Thymus (tissue), 11 donors: ENCODE data around the gene MFRP. TPM values are rescaled to one million over a fixed set of nuclear protein-coding genes. Genes with fewer than 3 reads are reported as not detected.

Source experiments
- DNase-seq, 9 donors: peaks; one replicate each; pipeline ENCODE4 v3.0.0-alpha.2; 2013; ENCODE audit warnings: low spot score in 9 of 9, low read depth in 6 of 9, missing footprints in 1 of 9
- H3K27ac ChIP-seq, 2 donors: one replicate each; pipeline ENCODE4 v1.5.1; 2013; ENCODE audit warnings: control low read depth in 1 of 2, low read depth in 1 of 2, low read length in 1 of 2, mild to moderate bottlenecking in 1 of 2, moderate library complexity in 1 of 2
- H3K27me3 ChIP-seq, 2 donors: one replicate each; pipeline ENCODE4 v1.5.1; 2013; ENCODE audit warnings: low read length in 1 of 2; ENCODE audit not compliant: control insufficient read depth in 2 of 2, insufficient read depth in 1 of 2
- H3K36me3 ChIP-seq, 2 donors: one replicate each; pipeline ENCODE4 v1.5.1; 2013; ENCODE audit warnings: low read length in 1 of 2, mild to moderate bottlenecking in 1 of 2, moderate library complexity in 1 of 2; ENCODE audit not compliant: control insufficient read depth in 2 of 2, insufficient read depth in 2 of 2
- H3K4me1 ChIP-seq, 2 donors: one replicate each; pipeline ENCODE4 v1.5.1; 2013; ENCODE audit warnings: low read length in 2 of 2; ENCODE audit not compliant: control insufficient read depth in 2 of 2, insufficient read depth in 2 of 2
- H3K4me3 ChIP-seq, 2 donors: one replicate each; pipeline ENCODE4 v1.5.1; 2013; ENCODE audit warnings: low read length in 2 of 2, control low read depth in 1 of 2, mild to moderate bottlenecking in 1 of 2
- H3K9me3 ChIP-seq, 2 donors: one replicate each; pipeline ENCODE4 v1.5.1; 2013; ENCODE audit warnings: low read length in 1 of 2, mild to moderate bottlenecking in 1 of 2; ENCODE audit not compliant: control insufficient read depth in 2 of 2, insufficient read depth in 1 of 2
- WGBS: extraction: QIAGEN DNeasy Blood & Tissue Kit; methylation state at CpG from one replicate; pipeline ENCODE4 v1.1.7; 2013; 5-methylcytosine and 5-hydroxymethylcytosine counted together
- polyA plus RNA-seq: library from polyadenylated mRNA; stranded (reverse); fragments of 200-250 nt; gene quantifications from one replicate; pipeline ENCODE4 v1.2.3, GENCODE V29; 2013
- total RNA-seq: library from RNA; stranded (reverse); fragments of 120-200 nt; gene quantifications from one replicate; pipeline ENCODE4 v1.2.4, GENCODE V29; 2013
- donor health status: healthy.

Gene MFRP
- total and polyA plus RNA-seq, 2 donors = 0.05 TPM; not detected in 1

GRCh38 chr11:119316729-119317591 lies 29.5 kb downstream of the MFRP start, which contains the start of gene MCAM:
Gene MCAM (minus strand): TSS chr11:119317130. CDS start chr11:119317101, 29 bp downstream.
- H3K4me3 ChIP-seq = peak within 1 kb of the TSS; percentile 33 to 59
- H3K27ac ChIP-seq = peak within 1 kb of the TSS; percentile 10 to 37
- no peak for DNase-seq
- H3K36me3 ChIP-seq = no peaks in the 10 kb centered on the region
- H3K9me3 ChIP-seq = peaks cover 0 to 19% of the 10 kb centered on the region in 2 donors
- 3% methylated on average over 74 of the region's 74 CpGs for WGBS
- peaks cover 42 to 73% of the 10 kb centered on the region in 2 donors for H3K27me3 ChIP-seq
- H3K4me1 ChIP-seq = peaks cover 36 to 77% of the 10 kb centered on the region in 2 donors

GRCh38 chr11:119316016-119316728 lies 30.3 kb downstream of the MFRP start:
- peaks cover 32 to 70% of the 10 kb centered on the region in 2 donors for H3K4me1 ChIP-seq
- peaks cover 2 to 3% of the 10 kb centered on the region in 2 donors for H3K36me3 ChIP-seq
- peaks cover 42 to 69% of the 10 kb centered on the region in 2 donors for H3K27me3 ChIP-seq
- 1% methylated on average over 46 of the region's 46 CpGs for WGBS
- H3K4me3 ChIP-seq = peak overlapping the region; percentile 33 to 59
- H3K27ac ChIP-seq = no peak overlapping the region
- H3K9me3 ChIP-seq = peaks cover 0 to 19% of the 10 kb centered on the region in 2 donors
- no peak for DNase-seq

- Histone ChIP-seq H3K9me3 (peaks cover 0 to 19% of the 10 kb centered on the region in 2 donors), H3K4me1 (peaks cover 26 to 62% of the 10 kb centered on the region in 2 donors), H3K36me3 (peaks cover 3 to 10% of the 10 kb centered on the region in 2 donors), H3K27me3 (peaks cover 38 to 61% of the 10 kb centered on the region in 2 donors), H3K27ac (peak overlapping the region; percentile 21 to 25), H3K4me3 (peak overlapping the region; percentile 33 to 59)
- DNase-seq = peak in 6 of 9 donors; percentile 72 to 91 (median 82)
- 3% methylated on average over 29 of the region's 29 CpGs for WGBS
Observed at GRCh38 chr11:119315131-119316015, 31.1 kb downstream of the MFRP start.

GRCh38 chr11:119314726-119315125 lies 31.8 kb downstream of the MFRP start:
- Histone ChIP-seq H3K36me3 (peaks cover 6 to 10% of the 10 kb centered on the region in 2 donors), H3K27me3 (peaks cover 37 to 55% of the 10 kb centered on the region in 2 donors), H3K4me3 (peak overlapping the region; percentile 33 to 59), H3K9me3 (peaks cover 0 to 19% of the 10 kb centered on the region in 2 donors), H3K27ac (no peak overlapping the region), H3K4me1 (peaks cover 26 to 56% of the 10 kb centered on the region in 2 donors)
- DNase-seq = no peak
- WGBS = 82% methylated on average over 18 of the region's 18 CpGs

GRCh38 chr11:119310682-119311052 lies 35.8 kb downstream of the MFRP start:
- Histone ChIP-seq H3K27ac (no peak overlapping the region), H3K4me3 (no peak overlapping the region), H3K27me3 (peaks cover 3 to 14% of the 10 kb centered on the region in 2 donors), H3K4me1 (peaks cover 25 to 39% of the 10 kb centered on the region in 2 donors), H3K36me3 (peaks cover 14 to 18% of the 10 kb centered on the region in 2 donors), H3K9me3 (peaks cover 0 to 16% of the 10 kb centered on the region in 2 donors)
- no peak for DNase-seq
- 94% methylated on average over 20 of the region's 20 CpGs for WGBS

GRCh38 chr11:119309953-119310681 lies 36.4 kb downstream of the MFRP start:
- H3K27ac ChIP-seq = no peak overlapping the region
- peaks cover 29 to 39% of the 10 kb centered on the region in 2 donors for H3K4me1 ChIP-seq
- peaks cover 0 to 9% of the 10 kb centered on the region in 2 donors for H3K27me3 ChIP-seq
- DNase-seq = no peak
- H3K9me3 ChIP-seq = peaks cover 0 to 12% of the 10 kb centered on the region in 2 donors
- WGBS = 97% methylated on average over 17 of the region's 17 CpGs
- no peak overlapping the region for H3K4me3 ChIP-seq
- H3K36me3 ChIP-seq = peaks cover 14 to 18% of the 10 kb centered on the region in 2 donors

- DNase-seq = peak in 1 of 9 donors; percentile 24
- WGBS = 93% methylated on average over 11 of the region's 11 CpGs
- H3K27ac ChIP-seq = no peak overlapping the region
- H3K4me1 ChIP-seq = peaks cover 27 to 38% of the 10 kb centered on the region in 2 donors
- peaks cover 0 to 3% of the 10 kb centered on the region in 2 donors for H3K27me3 ChIP-seq
- peaks cover 14 to 18% of the 10 kb centered on the region in 2 donors for H3K36me3 ChIP-seq
- no peak overlapping the region for H3K4me3 ChIP-seq
- H3K9me3 ChIP-seq = peaks cover 0 to 7% of the 10 kb centered on the region in 2 donors
Observed at GRCh38 chr11:119309411-119309810, 37.1 kb downstream of the MFRP start.

GRCh38 chr11:119307974-119308373 lies 38.5 kb downstream of the MFRP start:
- Histone ChIP-seq H3K27ac (no peak overlapping the region), H3K36me3 (peaks cover 27 to 32% of the 10 kb centered on the region in 2 donors), H3K4me3 (no peak overlapping the region), H3K9me3 (peaks cover 0 to 6% of the 10 kb centered on the region in 2 donors), H3K4me1 (peaks cover 27 to 34% of the 10 kb centered on the region in 2 donors), H3K27me3 (peaks cover 0 to 2% of the 10 kb centered on the region in 2 donors)
- 97% methylated on average over 5 of the region's 5 CpGs for WGBS
- DNase-seq = no peak
